A673 (cell line): Measurements from ENCODE around the gene ILKAP. TPM values are rescaled to one million over a fixed set of nuclear protein-coding genes. Genes with fewer than 3 reads are reported as not detected.

Source experiments
- BruUV-seq: library from RNA; stranded (reverse); fragments of 400-500 nt; replicated peaks from 2 replicates; lab custom pipeline; 2021; lab: Mats Ljungman, UMichigan
- CTCF ChIA-PET: fragments of 300-600 bp; sonication (Branson Sonifier 250); formaldehyde crosslinking; loops from one replicate; lab custom pipeline; 2022; ENCODE audit warnings: antibody characterized with exemption; lab: Charles Lee
- POLR2A ChIA-PET: fragments of 300-600 bp; sonication (Branson Sonifier 250); formaldehyde crosslinking; loops from one replicate; lab custom pipeline; 2022; ENCODE audit warnings: antibody characterized with exemption; ENCODE audit not compliant: low non-redundant PET; lab: Charles Lee
- DNase-seq: peaks from one replicate; pipeline ENCODE4 v3.0.0-alpha.2; 2015; ENCODE audit warnings: low spot score
- H3K27ac ChIP-seq: fragments of 200-600 bp; sonication (generic); 2 replicates; pipeline ENCODE4 v1.5.1; 2016; ENCODE audit warnings: mixed run types, low read depth, mild to moderate bottlenecking, mixed read lengths, antibody characterized with exemption, low read length; ENCODE audit not compliant: poor library complexity, severe bottlenecking
- H3K27me3 ChIP-seq: fragments of 200-600 bp; sonication (generic); replicated peaks from 2 replicates; pipeline ENCODE4 v1.6.1; 2017; ENCODE audit warnings: mixed run types, low read depth, mild to moderate bottlenecking, mixed read lengths, antibody characterized with exemption, low read length; ENCODE audit not compliant: insufficient read depth, poor library complexity
- H3K36me3 ChIP-seq: fragments of 200-600 bp; sonication (generic); 2 replicates; pipeline ENCODE4 v1.6.1; 2016; ENCODE audit warnings: mixed run types, mild to moderate bottlenecking, mixed read lengths, antibody characterized with exemption, low read length; ENCODE audit not compliant: insufficient read depth, poor library complexity, severe bottlenecking
- H3K4me1 ChIP-seq: fragments of 200-600 bp; sonication (generic); 2 replicates; pipeline ENCODE4 v1.6.1; 2017; ENCODE audit warnings: mixed run types, mild to moderate bottlenecking, mixed read lengths, antibody characterized with exemption, low read length; ENCODE audit not compliant: insufficient read depth, poor library complexity, severe bottlenecking
- H3K4me3 ChIP-seq: fragments of 200-600 bp; sonication (generic); 2 replicates; pipeline ENCODE4 v1.5.1; 2016; ENCODE audit warnings: low read depth, mixed run types, mild to moderate bottlenecking, mixed read lengths, low read length; ENCODE audit not compliant: poor library complexity, severe bottlenecking
- H3K9me3 ChIP-seq: fragments of 200-600 bp; sonication (generic); 2 replicates; pipeline ENCODE4 v1.6.1; 2016; ENCODE audit warnings: mixed run types, low read depth, mild to moderate bottlenecking, mixed read lengths, antibody characterized with exemption, low read length; ENCODE audit not compliant: poor library complexity, severe bottlenecking
- EZH2 ChIP-seq: fragments of 200-600 bp; sonication (generic); IDR thresholded peaks from 2 replicates; pipeline ENCODE4 v1.6.1; 2017; ENCODE audit warnings: borderline replicate concordance, low read depth, mild to moderate bottlenecking, mixed read lengths, antibody characterized with exemption, low read length; ENCODE audit not compliant: poor library complexity, severe bottlenecking
- intact Hi-C: fragments of 100-400 bp; cut with micrococcal nuclease; formaldehyde crosslinking; loops from one replicate; pipeline ENCODE4 v1.10.0; 2022; ENCODE audit not compliant: unreplicated experiment
- total RNA-seq: library from RNA; stranded (reverse); gene quantifications from 2 replicates; pipeline ENCODE4 v1.2.3, GENCODE V29; 2021
- TF ChIP-seq, protein P1 (sequence below): fragments of 300-800, 200-600 bp; sonication (generic); conservative IDR thresholded peaks from 2 replicates; pipeline ENCODE4 v1.5.1; 2017; ENCODE audit warnings: low read depth, mild to moderate bottlenecking, antibody characterized with exemption, low read length, moderate library complexity, mixed read lengths

Gene ILKAP
- total RNA-seq, 1 experiment from 2014 or later = 71.6 TPM

DNA sequence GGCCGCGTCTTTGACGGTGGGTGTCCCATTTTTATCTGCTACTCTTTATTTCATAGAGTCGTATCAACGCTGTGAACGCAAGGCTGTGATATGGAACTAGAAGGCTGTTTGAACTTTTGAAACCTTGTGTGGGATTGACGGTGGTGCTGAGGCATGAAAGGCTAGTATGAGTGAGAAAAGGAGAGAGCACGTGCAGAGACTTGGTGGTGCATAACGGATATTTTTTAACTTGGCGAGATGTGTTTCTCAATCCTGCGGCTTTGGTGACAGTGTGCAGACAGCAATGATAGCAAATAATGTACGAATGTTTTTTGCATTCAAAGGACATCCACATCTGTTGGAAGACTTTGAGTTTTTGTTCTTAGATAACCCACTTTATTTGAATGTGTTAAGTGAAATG, 30.1 kb upstream of the ILKAP start:
- intact Hi-C loops = no loop called here

DNA sequence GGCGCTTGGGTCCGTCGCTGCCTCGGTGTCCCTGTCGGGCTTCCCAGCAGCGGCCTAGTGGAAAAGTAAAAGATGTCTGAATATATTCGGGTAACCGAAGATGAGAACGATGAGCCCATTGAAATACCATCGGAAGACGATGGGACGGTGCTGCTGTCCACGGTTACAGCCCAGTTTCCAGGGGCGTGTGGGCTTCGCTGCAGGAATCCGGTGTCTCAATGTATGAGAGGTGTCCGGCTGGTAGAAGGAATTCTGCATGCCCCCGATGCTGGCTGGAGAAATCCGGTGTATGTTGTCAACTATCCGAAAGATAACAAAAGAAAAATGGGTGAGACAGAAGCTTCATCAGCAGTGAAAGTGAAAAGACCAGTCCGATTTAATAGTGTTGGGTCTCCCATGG, 28.3 kb upstream of the ILKAP start:
- BruUV-seq = no TSS peak
- intact Hi-C loops = no loop called here
- CTCF ChIA-PET = no interaction called here
- TF ChIP-seq EZH2 = no peak
- TF ChIP-seq, protein P1, sequence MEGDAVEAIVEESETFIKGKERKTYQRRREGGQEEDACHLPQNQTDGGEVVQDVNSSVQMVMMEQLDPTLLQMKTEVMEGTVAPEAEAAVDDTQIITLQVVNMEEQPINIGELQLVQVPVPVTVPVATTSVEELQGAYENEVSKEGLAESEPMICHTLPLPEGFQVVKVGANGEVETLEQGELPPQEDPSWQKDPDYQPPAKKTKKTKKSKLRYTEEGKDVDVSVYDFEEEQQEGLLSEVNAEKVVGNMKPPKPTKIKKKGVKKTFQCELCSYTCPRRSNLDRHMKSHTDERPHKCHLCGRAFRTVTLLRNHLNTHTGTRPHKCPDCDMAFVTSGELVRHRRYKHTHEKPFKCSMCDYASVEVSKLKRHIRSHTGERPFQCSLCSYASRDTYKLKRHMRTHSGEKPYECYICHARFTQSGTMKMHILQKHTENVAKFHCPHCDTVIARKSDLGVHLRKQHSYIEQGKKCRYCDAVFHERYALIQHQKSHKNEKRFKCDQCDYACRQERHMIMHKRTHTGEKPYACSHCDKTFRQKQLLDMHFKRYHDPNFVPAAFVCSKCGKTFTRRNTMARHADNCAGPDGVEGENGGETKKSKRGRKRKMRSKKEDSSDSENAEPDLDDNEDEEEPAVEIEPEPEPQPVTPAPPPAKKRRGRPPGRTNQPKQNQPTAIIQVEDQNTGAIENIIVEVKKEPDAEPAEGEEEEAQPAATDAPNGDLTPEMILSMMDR = no peak
- POLR2A ChIA-PET = no interaction called here
- no peak for DNase-seq
- no peaks in the 10 kb centered on the region for H3K4me1 ChIP-seq
- H3K4me3 ChIP-seq = no peak overlapping the region
- no peaks in the 10 kb centered on the region for H3K27me3 ChIP-seq
- H3K27ac ChIP-seq = no peak overlapping the region
- no peaks in the 10 kb centered on the region for H3K36me3 ChIP-seq
- no peaks in the 10 kb centered on the region for H3K9me3 ChIP-seq

More for the DNA sequence above, 30.1 kb upstream of the ILKAP start:
- ChIA-PET POLR2A (no interaction called here), CTCF (no interaction called here)
- Histone ChIP-seq H3K4me1 (no peaks in the 10 kb centered on the region), H3K27ac (no peak overlapping the region), H3K9me3 (no peaks in the 10 kb centered on the region), H3K27me3 (no peaks in the 10 kb centered on the region), H3K36me3 (no peaks in the 10 kb centered on the region), H3K4me3 (no peak overlapping the region)
- BruUV-seq = no TSS peak
- DNase-seq = no peak
- TF ChIP-seq EZH2 = no peak
- TF ChIP-seq, protein P1 = no peak

DNA sequence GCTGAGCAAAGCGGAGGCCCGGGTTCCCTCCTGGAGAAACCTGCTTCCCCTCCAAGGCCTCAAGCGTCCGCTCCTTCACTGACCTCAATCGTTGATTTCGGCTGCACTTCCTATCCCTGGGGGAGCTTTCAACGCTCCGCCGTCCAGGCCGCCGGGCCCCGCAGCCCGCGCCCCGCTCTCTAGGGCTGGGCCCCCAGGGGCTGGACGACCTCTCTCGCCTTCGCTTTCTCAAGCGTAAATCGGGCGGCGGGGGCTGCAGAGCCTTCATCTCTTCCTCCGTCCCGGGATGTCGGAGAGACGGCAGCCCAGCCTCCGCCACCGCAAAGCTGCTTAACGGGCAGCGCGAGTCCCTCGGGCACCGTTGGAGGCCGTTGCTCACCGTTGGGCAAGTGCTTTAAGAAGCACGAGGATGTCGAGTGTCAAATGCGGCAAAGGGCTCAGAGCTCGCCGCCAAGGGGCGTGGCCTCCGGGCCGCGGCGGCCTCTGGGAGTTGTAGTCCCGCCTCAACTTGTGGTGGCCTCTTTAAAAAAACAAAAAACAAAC, 27.8 kb upstream of the ILKAP start:
- intact Hi-C loops = no loop called here
- H3K27ac ChIP-seq = no peak overlapping the region
- no peaks in the 10 kb centered on the region for H3K27me3 ChIP-seq
- H3K9me3 ChIP-seq = no peaks in the 10 kb centered on the region
- ChIA-PET POLR2A (no interaction called here), CTCF (no interaction called here)
- no peak overlapping the region for H3K4me3 ChIP-seq
- no peaks in the 10 kb centered on the region for H3K36me3 ChIP-seq
- BruUV-seq = no TSS peak
- H3K4me1 ChIP-seq = no peaks in the 10 kb centered on the region
- no peak for DNase-seq
- no peak for TF ChIP-seq EZH2
- TF ChIP-seq, protein P1 = no peak
